NOMO-1 treated with dmso at 0.1 percent for 144 hours (cell line): ENCODE measurements around the gene PNMA6A.
"Not testable (repeated sequence)": the region's sequence is repeated elsewhere in the genome, so short reads cannot be mapped to it uniquely, and the experiment has no call there.

ENCODE experiments used
- DNase-seq: peaks from one replicate; lab custom pipeline; 2025; ENCODE audit not compliant: unreplicated experiment; lab: John Stamatoyannopoulos, UW

PNMA6A gene

DNA sequence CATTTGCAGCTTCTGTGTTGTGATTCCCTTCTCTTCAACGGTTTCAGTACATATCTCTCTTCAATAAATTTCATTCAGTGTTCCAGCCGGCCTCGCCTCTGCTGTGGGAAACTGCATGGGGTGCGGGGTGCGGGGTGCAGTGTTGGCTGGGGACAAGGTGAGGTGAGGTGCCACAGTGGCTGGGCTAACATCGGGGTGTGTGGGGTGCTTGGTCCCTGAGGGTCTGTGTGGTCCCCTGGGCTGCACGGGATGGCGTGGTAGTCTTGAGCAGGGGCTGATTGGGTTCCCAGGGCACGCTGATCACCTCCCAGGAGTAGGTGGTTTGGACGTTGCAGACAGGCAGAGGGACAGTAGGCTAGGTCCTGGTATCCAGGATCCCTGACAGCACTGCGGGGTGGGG lies 2.7 kb downstream of the PNMA6A start:
- no peak for DNase-seq

DNA sequence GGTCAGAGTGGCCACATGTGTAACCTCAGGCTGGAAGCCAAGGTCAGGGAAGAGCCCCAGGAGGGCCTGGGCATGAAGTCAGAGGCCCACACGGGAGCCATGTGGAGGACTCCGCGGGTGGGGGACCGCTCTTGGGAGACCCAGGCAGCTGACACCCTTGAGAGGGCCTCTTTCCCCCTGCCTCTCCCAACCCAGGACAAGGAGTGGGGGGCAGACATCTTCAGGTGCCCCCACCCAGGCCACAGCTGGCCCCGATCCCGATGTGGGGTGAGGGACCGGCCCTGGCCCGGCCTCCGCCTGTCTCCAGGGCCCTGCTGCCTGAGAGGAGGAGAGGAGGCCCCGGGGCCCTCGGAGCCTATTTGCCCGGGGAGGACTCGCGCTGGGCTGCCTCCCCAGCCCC lies 3.1 kb downstream of the PNMA6A start:
- DNase-seq: no peak

DNA sequence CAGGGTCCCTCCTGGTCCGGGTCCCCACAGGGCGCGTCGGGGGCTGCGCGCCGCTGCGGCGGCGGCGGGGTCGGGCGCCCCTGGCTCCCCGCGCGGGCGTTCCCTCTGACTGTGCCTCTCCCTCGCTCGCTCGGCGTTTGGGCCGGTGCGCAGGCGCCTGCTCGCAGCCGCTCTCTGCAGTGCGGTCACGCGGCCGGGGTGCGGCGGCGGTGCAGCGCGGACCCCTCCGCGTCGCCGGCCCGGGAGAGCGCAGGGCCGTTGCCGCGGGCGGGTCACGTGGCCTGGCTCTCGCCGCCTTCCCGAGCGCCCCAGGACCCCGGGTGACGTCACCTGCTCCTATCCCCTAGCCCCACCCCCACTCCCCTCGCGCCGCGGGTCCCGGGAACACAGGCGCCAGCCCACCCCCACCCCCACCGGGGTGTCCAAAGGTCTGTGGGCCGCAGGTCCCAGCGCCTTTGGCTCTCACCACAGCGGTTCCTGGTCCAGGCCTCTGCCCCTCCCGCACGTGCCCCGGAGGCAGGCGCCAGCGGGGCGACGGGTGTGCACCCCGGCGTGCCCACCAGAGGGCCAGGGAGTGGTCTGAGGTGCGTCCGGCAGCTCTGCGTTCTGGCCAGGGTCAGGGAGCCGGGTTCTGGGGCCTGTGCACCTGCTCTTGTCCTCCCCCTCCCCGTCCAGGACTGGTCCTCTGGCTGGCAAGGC lies 5.3 kb downstream of the PNMA6A start:
- DNase-seq: not testable (repeated sequence)

DNA sequence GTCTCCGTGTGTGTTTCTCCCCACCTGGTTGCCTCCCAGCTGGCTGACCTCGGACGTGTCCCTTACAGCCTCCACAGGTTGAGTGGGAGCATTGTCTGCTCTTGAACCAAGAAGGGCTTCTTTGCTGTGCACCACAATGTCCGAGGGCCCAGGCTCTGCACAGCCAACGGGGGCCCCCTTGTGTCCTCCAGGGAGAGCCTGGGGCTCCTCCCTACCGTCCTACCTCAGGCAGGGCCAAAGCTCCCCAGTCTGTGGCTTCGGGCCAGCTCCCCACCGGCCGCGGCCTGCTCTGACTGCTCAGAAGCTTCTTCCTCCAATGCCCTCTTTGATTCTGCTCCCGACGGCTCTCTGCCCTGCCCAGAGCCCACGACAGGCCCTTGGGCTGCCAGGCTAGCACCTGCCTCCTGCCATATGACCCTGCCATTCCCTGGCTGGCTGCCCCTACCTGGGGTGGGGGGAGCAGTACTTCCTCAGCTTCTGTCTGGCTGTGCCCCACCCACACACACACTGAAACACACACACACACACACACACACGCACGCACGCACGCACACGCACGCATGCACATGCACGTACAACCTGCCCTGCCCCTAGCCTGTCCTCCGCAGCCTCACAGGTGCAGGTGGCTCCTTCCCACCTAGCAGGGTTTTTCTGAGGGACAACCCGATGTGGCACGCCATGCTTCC lies 11.1 kb downstream of the PNMA6A start:
- not testable (repeated sequence) for DNase-seq

DNA sequence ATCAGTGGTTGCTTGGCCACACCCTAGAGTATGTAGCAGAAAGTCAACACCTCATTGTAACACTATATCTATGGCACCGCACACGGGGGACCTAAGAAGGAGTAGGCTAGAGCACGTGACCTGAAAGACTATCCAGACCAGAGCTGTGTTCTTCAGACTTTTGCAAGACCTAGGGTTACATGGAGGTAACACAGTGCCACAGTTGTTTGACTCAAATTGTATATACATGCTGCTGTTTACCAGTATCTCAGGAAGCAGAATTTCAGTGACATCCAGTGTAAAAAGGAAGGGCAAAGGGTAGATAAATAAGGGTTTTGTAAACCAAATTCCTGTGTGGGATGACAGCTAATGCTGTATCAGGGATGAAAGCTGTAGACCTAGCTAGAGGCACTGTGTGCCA lies 30.2 kb downstream of the PNMA6A start:
- DNase-seq: no peak

DNA sequence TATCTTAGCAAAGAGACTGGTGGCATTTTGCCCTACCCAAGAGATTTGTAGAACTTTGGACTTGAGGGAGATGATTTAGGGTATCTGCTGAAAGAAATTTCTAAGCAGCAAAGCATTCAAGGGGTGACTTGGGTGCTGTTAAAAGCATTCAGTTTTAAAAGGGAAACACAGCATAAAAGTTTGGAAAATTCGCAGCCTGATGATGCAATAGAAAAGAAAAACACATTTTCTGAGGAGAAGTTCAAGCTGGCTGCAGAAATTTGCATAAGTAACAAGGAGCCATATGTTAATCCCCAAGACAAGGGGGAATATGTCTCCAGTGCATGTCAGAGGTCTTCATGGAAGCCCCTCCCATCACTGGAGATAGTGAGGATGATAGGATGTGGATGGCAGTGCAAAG lies 32.7 kb downstream of the PNMA6A start:
- not testable (repeated sequence) for DNase-seq

DNA sequence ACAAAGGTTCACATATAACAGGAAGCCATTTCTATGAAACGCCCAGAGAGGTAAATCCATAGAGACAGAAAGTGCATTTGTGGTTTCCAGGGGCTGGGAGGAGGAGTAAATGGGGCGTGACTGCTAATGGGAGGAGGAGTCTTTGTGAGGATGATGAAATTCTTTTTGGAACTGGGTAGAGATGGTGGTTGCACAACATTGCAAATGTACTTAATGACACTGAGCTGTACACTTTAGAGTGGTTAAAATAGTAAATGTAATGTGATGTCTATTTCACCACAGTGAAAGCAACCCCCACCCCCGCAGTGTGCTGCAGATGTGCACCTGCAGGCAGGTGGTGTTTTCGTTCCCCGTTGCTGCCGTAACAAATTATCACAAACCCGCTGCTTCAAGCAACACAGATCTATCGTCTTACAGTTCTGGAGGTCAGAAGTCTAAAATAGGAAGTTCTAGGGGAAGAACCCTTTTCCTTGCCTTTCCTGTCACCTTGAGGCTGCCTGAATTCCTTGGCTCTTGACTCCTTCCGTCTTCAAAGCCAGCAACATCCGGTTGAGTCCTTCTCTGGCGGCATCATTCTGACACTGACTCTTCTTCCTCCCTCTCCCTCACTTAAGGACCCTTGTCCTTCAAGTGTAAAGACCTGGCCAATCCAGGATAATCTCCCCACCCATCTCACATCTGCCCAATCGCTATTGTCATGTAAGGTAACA lies 34.0 kb downstream of the PNMA6A start:
- DNase-seq: not testable (repeated sequence)

DNA sequence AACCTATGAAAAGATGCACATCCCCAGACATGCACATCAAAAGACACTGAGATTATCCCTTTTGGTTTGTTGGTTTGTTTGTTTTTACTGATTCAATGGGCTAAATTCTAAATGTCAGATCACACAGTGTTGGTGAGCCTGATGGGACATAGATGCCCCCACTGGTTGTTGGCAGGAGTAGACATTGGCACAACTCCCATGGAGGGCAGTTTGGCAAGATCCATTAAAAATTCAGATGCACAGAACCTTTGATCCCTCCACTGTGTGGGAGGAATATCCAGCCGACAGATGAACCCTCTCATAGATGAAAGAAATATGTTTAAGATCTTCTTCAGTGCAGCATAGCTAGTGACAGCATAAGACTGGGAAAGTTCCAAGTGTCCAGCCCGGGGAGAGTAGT lies 38.5 kb downstream of the PNMA6A start:
- DNase-seq: not testable (repeated sequence)

DNA sequence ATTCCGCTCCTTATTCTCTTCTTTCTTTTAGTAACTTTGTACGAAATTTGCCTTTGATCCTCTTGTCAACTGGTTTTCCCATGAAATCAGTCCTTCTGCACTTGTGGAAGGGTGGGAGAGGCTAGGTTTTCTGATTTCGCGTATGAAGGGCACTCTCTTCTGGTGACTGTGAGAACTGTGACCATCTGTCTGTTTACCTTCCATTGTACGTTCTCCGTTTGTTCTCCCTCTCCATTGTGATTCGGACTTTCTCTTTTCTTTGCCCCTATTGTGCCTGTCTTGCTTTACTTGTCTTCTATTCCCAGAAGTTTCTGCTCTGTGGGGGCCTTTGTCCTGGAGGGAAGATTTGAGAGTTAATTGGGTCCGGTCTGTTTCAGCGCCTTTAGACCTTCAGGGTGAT lies 41.6 kb downstream of the PNMA6A start:
- not testable (repeated sequence) for DNase-seq

DNA sequence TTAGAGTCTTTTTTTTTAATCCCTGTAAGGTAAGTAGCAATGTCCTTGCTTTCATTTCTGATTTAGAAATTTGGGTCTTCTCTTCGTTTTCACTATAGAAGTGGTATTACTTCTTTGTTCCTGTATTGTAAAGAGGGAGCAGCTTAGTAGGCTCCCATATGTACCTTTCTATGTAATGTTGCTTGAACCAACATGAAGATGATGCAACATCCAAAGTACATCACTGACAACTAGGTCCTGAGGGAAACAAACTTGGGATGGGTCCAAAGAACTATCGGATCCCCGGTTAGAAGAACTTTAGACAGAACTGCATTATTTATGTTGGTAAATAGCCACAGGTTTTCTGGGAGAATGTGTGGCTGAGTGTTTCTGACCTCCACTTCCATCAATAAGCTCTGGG lies 45.5 kb downstream of the PNMA6A start:
- DNase-seq: not testable (repeated sequence)

DNA sequence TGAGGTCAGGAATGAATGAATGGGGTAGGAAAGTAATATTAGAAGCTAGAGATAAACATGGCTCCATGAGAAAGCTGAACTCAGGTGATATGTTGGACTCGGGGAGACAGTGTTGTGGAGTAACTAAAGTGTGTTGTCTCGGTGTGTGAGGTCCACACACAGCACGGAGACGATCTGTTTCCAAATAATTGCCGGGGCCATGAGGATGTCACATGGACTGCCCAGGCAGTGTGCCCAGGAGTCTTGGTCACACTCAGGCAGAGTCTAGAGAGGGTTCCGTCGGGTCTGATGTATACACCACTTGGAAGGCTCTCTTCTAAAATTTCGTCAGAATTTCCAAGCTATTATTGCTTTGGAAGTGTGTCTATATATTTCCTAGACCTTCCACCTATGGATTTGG lies 48.0 kb downstream of the PNMA6A start:
- not testable (repeated sequence) for DNase-seq

DNA sequence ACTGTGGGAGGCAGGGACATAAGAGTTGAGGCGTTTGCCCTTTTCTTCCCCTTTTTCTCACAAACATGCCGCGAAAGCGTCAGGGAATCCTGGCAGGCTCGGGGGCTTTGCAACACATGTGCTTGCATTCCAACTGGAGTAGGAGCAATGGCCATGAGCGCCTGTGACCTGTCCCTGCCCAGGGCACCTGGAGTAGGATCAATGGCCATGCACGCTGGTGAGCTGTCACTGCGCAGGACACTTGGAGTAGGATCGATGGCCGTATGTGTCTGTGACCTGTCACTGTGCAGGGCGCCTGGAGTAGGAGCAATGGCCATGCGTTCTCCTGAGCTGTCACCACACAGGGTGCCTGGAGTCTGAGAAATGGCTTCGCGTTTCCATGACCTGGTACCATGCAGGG lies 51.2 kb downstream of the PNMA6A start:
- not testable (repeated sequence) for DNase-seq
